PC-3 (cell line): ENCODE measurements around the gene DNAJB6. TPM values are rescaled to one million over a fixed set of nuclear protein-coding genes. Genes with fewer than 3 reads are reported as not detected.

Experiments used
- ATAC-seq: fragments of 200-7000 bp; cut with Tn5 transposase; 2 replicates; pipeline ENCODE4 v1.9.1; 2020; ENCODE audit warnings: mild to moderate bottlenecking, moderate library complexity
- BruUV-seq: library from RNA; stranded (reverse); fragments of 400-500 nt; replicated peaks from 2 replicates; lab custom pipeline; 2021; lab: Mats Ljungman, UMichigan
- CTCF ChIA-PET: fragments of 300-600 bp; sonication (Branson Sonifier 250); formaldehyde crosslinking; loops from one replicate; lab custom pipeline; 2022; ENCODE audit warnings: antibody characterized with exemption; lab: Charles Lee
- POLR2A ChIA-PET: fragments of 300-600 bp; sonication (Branson Sonifier 250); formaldehyde crosslinking; loops from one replicate; lab custom pipeline; 2022; ENCODE audit warnings: antibody characterized with exemption; ENCODE audit not compliant: unreplicated experiment; lab: Charles Lee
- DNase-seq: peaks from one replicate; pipeline ENCODE4 v3.0.0-alpha.2; 2015
- H2AFZ ChIP-seq: fragments of 300-600 bp; sonication (generic); 2 replicates; pipeline ENCODE4 v1.6.0; 2016; ENCODE audit warnings: antibody characterized with exemption, low read length
- H3F3A ChIP-seq: fragments of 300-600 bp; sonication (generic); one replicate; pipeline ENCODE4 v1.6.0; 2017; ENCODE audit warnings: antibody characterized with exemption, low read length, control low read depth, mild to moderate bottlenecking; ENCODE audit not compliant: unreplicated experiment
- H3K27ac ChIP-seq: fragments of 300-600 bp; sonication (generic); 2 replicates; pipeline ENCODE4 v1.5.1; 2016; ENCODE audit warnings: mild to moderate bottlenecking, low read length
- H3K27me3 ChIP-seq: fragments of 300-600 bp; sonication (generic); 2 replicates; pipeline ENCODE4 v1.6.1; 2016; ENCODE audit warnings: low read length, mixed read lengths
- H3K36me3 ChIP-seq: fragments of 300-600 bp; sonication (generic); 2 replicates; pipeline ENCODE4 v1.6.1; 2016; ENCODE audit warnings: low read depth, mixed run types, low read length, mixed read lengths
- H3K4me1 ChIP-seq: fragments of 300-600 bp; sonication (generic); 2 replicates; pipeline ENCODE4 v1.5.1; 2016; ENCODE audit warnings: low read length; ENCODE audit not compliant: insufficient read depth
- H3K4me2 ChIP-seq: fragments of 300-600 bp; sonication (generic); 2 replicates; pipeline ENCODE4 v1.6.0; 2016; ENCODE audit warnings: low read length
- H3K4me3 ChIP-seq: fragments of 300-600 bp; sonication (generic); 2 replicates; pipeline ENCODE4 v1.5.1; 2016; ENCODE audit warnings: mild to moderate bottlenecking, low read length, mixed read lengths
- H3K79me2 ChIP-seq: fragments of 300-600 bp; sonication (generic); 2 replicates; pipeline ENCODE4 v1.6.1; 2017; ENCODE audit warnings: low read length, mixed read lengths
- H3K9ac ChIP-seq: fragments of 300-600 bp; sonication (generic); 2 replicates; pipeline ENCODE4 v1.6.0; 2016; ENCODE audit warnings: mild to moderate bottlenecking, low read length
- H3K9me2 ChIP-seq: fragments of 300-600 bp; sonication (generic); replicated peaks from 2 replicates; pipeline ENCODE4 v1.6.1; 2016; ENCODE audit warnings: mixed run types, low read length, mixed read lengths
- H3K9me3 ChIP-seq: fragments of 300-600 bp; sonication (generic); 2 replicates; pipeline ENCODE4 v1.6.1; 2016; ENCODE audit warnings: low read length, mixed read lengths
- H4K20me1 ChIP-seq: fragments of 300-600 bp; sonication (generic); 2 replicates; pipeline ENCODE4 v1.6.1; 2016; ENCODE audit warnings: low read length, mixed read lengths
- EZH2 ChIP-seq: fragments of 300-600 bp; sonication (generic); IDR thresholded peaks from one replicate; pipeline ENCODE4 v1.6.1; 2017; ENCODE audit warnings: antibody characterized with exemption, mild to moderate bottlenecking, low read length; ENCODE audit not compliant: unreplicated experiment
- EZH2phosphoT487 ChIP-seq: fragments of 300-600 bp; sonication (generic); IDR thresholded peaks from 2 replicates; pipeline ENCODE4 v1.6.1; 2018; ENCODE audit warnings: mild to moderate bottlenecking, antibody characterized with exemption, low read length, borderline replicate concordance
- intact Hi-C: fragments of 100-400 bp; cut with micrococcal nuclease; formaldehyde crosslinking; loops from 2 replicates; pipeline ENCODE4 v1.9.0; 2023
- total RNA-seq: library from RNA; depleted of rRNA; stranded (reverse); fragments of >200 nt; gene quantifications from 2 replicates; pipeline ENCODE4 v1.2.3, GENCODE V29; 2014
- TF ChIP-seq, protein P1 (sequence below): fragments of 300-600 bp; sonication (generic); conservative IDR thresholded peaks from 2 replicates; pipeline ENCODE4 v1.5.1; 2017; ENCODE audit warnings: antibody characterized with exemption, low read depth, mild to moderate bottlenecking, low read length

DNAJB6 gene
- total RNA-seq, 1 experiment from 2014 or later, result 151 TPM

DNA sequence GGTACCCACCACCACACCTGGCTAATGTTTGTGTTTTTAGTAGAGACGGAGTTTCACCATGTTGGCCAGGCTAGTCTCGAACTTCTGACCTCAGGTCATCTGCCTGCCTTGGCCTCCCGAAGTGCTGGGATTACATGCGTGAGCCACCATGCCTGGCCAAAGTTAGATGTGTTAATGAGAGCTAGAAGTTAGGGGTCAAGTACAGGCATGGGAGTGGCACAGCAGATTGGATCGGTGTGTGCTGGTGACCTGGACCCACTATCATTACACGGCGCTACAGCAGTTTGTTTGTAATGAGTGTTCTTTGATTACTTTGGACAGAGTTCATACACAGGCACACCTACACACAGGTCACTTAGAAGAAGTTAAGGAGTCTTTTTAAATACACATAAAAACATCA, 36.7 kb downstream of the DNAJB6 start:
- Histone ChIP-seq H3K9ac (no peak overlapping the region), H4K20me1 (peaks cover 60% of the 10 kb centered on the region), H3K27me3 (no peaks in the 10 kb centered on the region), H3K36me3 (peaks cover 80% of the 10 kb centered on the region), H3K4me3 (no peak overlapping the region), H3K27ac (no peak overlapping the region), H3K9me3 (no peaks in the 10 kb centered on the region), H2AFZ (no peak overlapping the region), H3K4me2 (no peak overlapping the region), H3K79me2 (peaks cover 97% of the 10 kb centered on the region), H3F3A (no peaks in the 10 kb centered on the region), H3K9me2 (no peaks in the 10 kb centered on the region), H3K4me1 (no peaks in the 10 kb centered on the region)
- POLR2A ChIA-PET, result no interaction called here
- TF ChIP-seq EZH2, result no peak
- TF ChIP-seq, protein P1, sequence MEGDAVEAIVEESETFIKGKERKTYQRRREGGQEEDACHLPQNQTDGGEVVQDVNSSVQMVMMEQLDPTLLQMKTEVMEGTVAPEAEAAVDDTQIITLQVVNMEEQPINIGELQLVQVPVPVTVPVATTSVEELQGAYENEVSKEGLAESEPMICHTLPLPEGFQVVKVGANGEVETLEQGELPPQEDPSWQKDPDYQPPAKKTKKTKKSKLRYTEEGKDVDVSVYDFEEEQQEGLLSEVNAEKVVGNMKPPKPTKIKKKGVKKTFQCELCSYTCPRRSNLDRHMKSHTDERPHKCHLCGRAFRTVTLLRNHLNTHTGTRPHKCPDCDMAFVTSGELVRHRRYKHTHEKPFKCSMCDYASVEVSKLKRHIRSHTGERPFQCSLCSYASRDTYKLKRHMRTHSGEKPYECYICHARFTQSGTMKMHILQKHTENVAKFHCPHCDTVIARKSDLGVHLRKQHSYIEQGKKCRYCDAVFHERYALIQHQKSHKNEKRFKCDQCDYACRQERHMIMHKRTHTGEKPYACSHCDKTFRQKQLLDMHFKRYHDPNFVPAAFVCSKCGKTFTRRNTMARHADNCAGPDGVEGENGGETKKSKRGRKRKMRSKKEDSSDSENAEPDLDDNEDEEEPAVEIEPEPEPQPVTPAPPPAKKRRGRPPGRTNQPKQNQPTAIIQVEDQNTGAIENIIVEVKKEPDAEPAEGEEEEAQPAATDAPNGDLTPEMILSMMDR, result no peak
- no peak for TF ChIP-seq EZH2phosphoT487
- DNase-seq (no peak), ATAC-seq (no peak; the same call in 1 of the 2 replicates)
- CTCF ChIA-PET, result no interaction called here
- no TSS peak for BruUV-seq
- intact Hi-C loops, result no loop called here

DNA sequence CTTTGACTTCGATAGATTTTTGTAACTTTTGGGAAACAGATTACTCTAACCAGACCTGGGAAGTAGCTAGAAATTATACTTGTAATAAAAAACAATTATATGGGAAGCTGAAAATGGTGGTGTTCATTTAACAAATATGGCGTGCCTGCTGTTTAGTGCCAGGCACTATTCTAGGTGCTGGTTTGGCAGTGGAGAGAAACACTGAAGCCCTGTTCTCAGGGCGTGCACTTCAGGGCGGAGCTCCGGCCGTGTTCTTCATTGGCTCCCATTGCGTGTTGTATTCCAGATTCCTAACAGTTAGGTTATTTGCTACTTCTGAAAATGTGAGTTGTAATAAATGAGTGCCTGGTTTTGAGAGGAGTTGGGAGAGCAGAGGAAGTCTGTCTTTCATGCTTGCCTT, 38.6 kb downstream of the DNAJB6 start:
- Histone ChIP-seq H4K20me1 (peaks cover 63% of the 10 kb centered on the region), H3K4me1 (no peaks in the 10 kb centered on the region), H2AFZ (no peak overlapping the region), H3K36me3 (peaks cover 62% of the 10 kb centered on the region), H3K4me2 (no peak overlapping the region), H3K9ac (no peak overlapping the region), H3F3A (no peaks in the 10 kb centered on the region), H3K27ac (no peak overlapping the region), H3K4me3 (no peak overlapping the region), H3K79me2 (peaks cover 100% of the 10 kb centered on the region), H3K9me3 (no peaks in the 10 kb centered on the region), H3K9me2 (no peaks in the 10 kb centered on the region), H3K27me3 (no peaks in the 10 kb centered on the region)
- BruUV-seq, result no TSS peak
- TF ChIP-seq, protein P1, result no peak
- TF ChIP-seq EZH2phosphoT487 (no peak), EZH2 (no peak)
- ChIA-PET POLR2A (no interaction called here), CTCF (no interaction called here)
- ATAC-seq, result no peak
- DNase-seq, result no peak
- intact Hi-C loops, result no loop called here

DNA sequence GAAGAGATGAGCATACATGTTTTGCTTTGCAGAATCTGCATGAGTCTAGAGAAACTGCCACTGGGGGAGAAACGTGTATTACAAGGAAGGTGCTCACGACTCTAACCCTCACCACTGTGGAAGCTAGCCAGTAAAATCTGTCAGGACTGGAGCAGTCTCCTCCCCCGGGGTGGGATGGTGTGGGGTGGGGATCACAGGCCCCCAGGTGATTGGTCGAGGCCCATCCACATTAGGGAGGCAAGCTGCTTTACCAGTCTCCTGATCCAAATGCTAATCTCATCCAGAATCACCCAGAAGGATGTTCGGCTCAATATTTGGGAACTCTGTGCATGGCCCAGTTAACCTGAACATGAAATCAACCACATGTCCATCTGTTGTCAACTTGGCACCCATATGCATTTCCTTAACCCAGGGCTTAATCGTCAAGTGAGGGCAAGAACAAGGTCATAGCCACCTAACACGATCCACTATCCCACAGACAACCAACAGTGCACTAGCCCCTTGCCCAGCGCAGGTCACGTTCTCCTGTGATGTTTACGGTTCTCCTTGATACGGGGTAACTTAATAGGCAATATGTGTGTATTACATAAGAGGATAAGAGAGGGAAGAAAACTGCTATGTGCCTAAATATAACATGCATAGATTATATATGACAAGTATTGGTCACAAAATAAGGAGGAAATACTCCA, 40.8 kb downstream of the DNAJB6 start:
- Histone ChIP-seq H2AFZ (no peak overlapping the region), H3K9ac (no peak overlapping the region), H3K27me3 (no peaks in the 10 kb centered on the region), H4K20me1 (peaks cover 72% of the 10 kb centered on the region), H3K9me3 (no peaks in the 10 kb centered on the region), H3K4me3 (no peak overlapping the region), H3K4me1 (peaks cover under 1% of the 10 kb centered on the region; the same call in 1 of the 2 replicates), H3K4me2 (no peak overlapping the region), H3K27ac (no peak overlapping the region), H3F3A (peaks cover 3% of the 10 kb centered on the region), H3K36me3 (peaks cover 60% of the 10 kb centered on the region), H3K9me2 (no peaks in the 10 kb centered on the region), H3K79me2 (peaks cover 100% of the 10 kb centered on the region)
- BruUV-seq, result no TSS peak
- ChIA-PET POLR2A (no interaction called here), CTCF (no interaction called here)
- intact Hi-C loops, result no loop called here
- TF ChIP-seq EZH2 (no peak), EZH2phosphoT487 (no peak)
- TF ChIP-seq, protein P1, result no peak
- no peak for ATAC-seq
- no peak for DNase-seq
